Smooth muscle cell (in vitro differentiated cells): Measurements from ENCODE around the gene HOXC4. TPM values are rescaled to one million over a fixed set of nuclear protein-coding genes. Genes with fewer than 3 reads are reported as not detected.

Source experiments
- DNase-seq: peaks from one replicate; lab custom pipeline; 2025; ENCODE audit not compliant: unreplicated experiment; lab: John Stamatoyannopoulos, UW
- H2AFZ ChIP-seq: fragments of 200-600 bp; sonication (generic); 2 replicates; pipeline ENCODE4 v1.6.0; 2016; ENCODE audit warnings: antibody characterized with exemption, low read depth, mild to moderate bottlenecking
- H3F3A ChIP-seq: fragments of 200-600 bp; sonication (generic); 2 replicates; pipeline ENCODE4 v1.6.0; 2017; ENCODE audit warnings: antibody characterized with exemption, low read depth
- H3K27ac ChIP-seq: fragments of 200-600 bp; sonication (generic); 2 replicates; pipeline ENCODE4 v1.5.1; 2016; ENCODE audit warnings: low read depth, mild to moderate bottlenecking
- H3K27me3 ChIP-seq: fragments of 200-600 bp; sonication (generic); 2 replicates; pipeline ENCODE4 v1.6.1; 2016; ENCODE audit warnings: low read depth, mild to moderate bottlenecking
- H3K36me3 ChIP-seq: fragments of 200-600 bp; sonication (generic); 2 replicates; pipeline ENCODE4 v1.5.1; 2016; ENCODE audit warnings: low read depth
- H3K4me1 ChIP-seq: fragments of 200-600 bp; sonication (generic); 2 replicates; pipeline ENCODE4 v1.5.1; 2016; ENCODE audit warnings: low read depth
- H3K4me2 ChIP-seq: fragments of 200-600 bp; sonication (generic); 2 replicates; pipeline ENCODE4 v1.6.0; 2016; ENCODE audit warnings: mild to moderate bottlenecking
- H3K4me3 ChIP-seq: fragments of 200-600 bp; sonication (generic); 2 replicates; pipeline ENCODE4 v1.5.1; 2016; ENCODE audit warnings: mild to moderate bottlenecking
- H3K79me2 ChIP-seq: fragments of 200-600 bp; sonication (generic); 2 replicates; pipeline ENCODE4 v1.6.0; 2016; ENCODE audit warnings: low read depth, mild to moderate bottlenecking
- H3K9ac ChIP-seq: fragments of 200-600 bp; sonication (generic); 2 replicates; pipeline ENCODE4 v1.6.0; 2016; ENCODE audit warnings: low read depth
- H3K9me3 ChIP-seq: fragments of 200-600 bp; sonication (generic); replicated peaks from 2 replicates; pipeline ENCODE4 v1.5.1; 2016; ENCODE audit warnings: low read depth
- H4K20me1 ChIP-seq: fragments of 200-600 bp; sonication (generic); 2 replicates; pipeline ENCODE4 v1.6.0; 2016; ENCODE audit warnings: low read depth
- WGBS: methylation state at CpG from one replicate; pipeline ENCODE4 v1.1.7; 2016; ENCODE audit warnings: low lambda C conversion rate; 5-methylcytosine and 5-hydroxymethylcytosine counted together
- polyA plus RNA-seq: library from polyadenylated mRNA; unstranded; fragments of >200 nt; fragmentation: Nextera tagmentation; extraction: Ambion mirVana; gene quantifications from 2 replicates; pipeline ENCODE4 v1.2.1, GENCODE V29; 2016
- total RNA-seq: library from RNA; depleted of rRNA; stranded (reverse); fragments of >200 nt; gene quantifications from 2 replicates; pipeline ENCODE4 v1.2.3, GENCODE V29; 2014
- TF ChIP-seq, protein P1 (sequence below): fragments of 200-600 bp; sonication (generic); IDR thresholded peaks from 2 replicates; pipeline ENCODE4 v1.5.1; 2017; ENCODE audit warnings: borderline replicate concordance, mild to moderate bottlenecking, antibody characterized with exemption; ENCODE audit not compliant: insufficient read depth, poor library complexity, severe bottlenecking

The HOXC4 gene
- total and polyA plus RNA-seq, 2 experiments from 2014 or later, result 0.49 to 1.2 TPM

DNA sequence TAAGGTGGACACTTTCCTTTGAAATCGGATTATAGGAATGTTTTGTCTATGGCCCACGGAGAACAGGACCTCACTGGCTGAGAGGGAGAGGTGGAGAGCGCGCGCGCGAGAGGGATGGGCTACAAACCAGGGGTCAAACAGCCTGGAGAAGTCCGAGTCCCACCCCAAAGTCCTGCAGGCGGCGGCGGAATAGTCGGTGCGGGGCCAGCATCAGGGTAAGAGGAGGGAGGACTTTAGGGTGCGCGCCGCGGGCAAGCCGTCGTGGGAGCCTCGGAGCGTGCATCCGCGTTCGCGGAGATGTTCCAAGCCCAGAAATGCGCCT lies 48.1 kb upstream of the HOXC4 start:
- H3K4me1 ChIP-seq, result peaks cover under 1% of the 10 kb centered on the region
- H3F3A ChIP-seq, result no peaks in the 10 kb centered on the region
- WGBS, result 14% methylated on average over 26 of the region's 26 CpGs
- H3K4me3 ChIP-seq, result peak overlapping the region; percentile 46
- DNase-seq, result no peak
- peak overlapping the region; percentile 84 for H3K4me2 ChIP-seq
- peaks cover 98% of the 10 kb centered on the region for H3K27me3 ChIP-seq
- TF ChIP-seq, protein P1, sequence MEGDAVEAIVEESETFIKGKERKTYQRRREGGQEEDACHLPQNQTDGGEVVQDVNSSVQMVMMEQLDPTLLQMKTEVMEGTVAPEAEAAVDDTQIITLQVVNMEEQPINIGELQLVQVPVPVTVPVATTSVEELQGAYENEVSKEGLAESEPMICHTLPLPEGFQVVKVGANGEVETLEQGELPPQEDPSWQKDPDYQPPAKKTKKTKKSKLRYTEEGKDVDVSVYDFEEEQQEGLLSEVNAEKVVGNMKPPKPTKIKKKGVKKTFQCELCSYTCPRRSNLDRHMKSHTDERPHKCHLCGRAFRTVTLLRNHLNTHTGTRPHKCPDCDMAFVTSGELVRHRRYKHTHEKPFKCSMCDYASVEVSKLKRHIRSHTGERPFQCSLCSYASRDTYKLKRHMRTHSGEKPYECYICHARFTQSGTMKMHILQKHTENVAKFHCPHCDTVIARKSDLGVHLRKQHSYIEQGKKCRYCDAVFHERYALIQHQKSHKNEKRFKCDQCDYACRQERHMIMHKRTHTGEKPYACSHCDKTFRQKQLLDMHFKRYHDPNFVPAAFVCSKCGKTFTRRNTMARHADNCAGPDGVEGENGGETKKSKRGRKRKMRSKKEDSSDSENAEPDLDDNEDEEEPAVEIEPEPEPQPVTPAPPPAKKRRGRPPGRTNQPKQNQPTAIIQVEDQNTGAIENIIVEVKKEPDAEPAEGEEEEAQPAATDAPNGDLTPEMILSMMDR, result no peak
- H3K36me3 ChIP-seq, result no peaks in the 10 kb centered on the region
- no peaks in the 10 kb centered on the region for H4K20me1 ChIP-seq
- no peaks in the 10 kb centered on the region for H3K9me3 ChIP-seq
- no peak overlapping the region for H2AFZ ChIP-seq
- H3K27ac ChIP-seq, result no peak overlapping the region
- no peak overlapping the region for H3K9ac ChIP-seq
- no peaks in the 10 kb centered on the region for H3K79me2 ChIP-seq

DNA sequence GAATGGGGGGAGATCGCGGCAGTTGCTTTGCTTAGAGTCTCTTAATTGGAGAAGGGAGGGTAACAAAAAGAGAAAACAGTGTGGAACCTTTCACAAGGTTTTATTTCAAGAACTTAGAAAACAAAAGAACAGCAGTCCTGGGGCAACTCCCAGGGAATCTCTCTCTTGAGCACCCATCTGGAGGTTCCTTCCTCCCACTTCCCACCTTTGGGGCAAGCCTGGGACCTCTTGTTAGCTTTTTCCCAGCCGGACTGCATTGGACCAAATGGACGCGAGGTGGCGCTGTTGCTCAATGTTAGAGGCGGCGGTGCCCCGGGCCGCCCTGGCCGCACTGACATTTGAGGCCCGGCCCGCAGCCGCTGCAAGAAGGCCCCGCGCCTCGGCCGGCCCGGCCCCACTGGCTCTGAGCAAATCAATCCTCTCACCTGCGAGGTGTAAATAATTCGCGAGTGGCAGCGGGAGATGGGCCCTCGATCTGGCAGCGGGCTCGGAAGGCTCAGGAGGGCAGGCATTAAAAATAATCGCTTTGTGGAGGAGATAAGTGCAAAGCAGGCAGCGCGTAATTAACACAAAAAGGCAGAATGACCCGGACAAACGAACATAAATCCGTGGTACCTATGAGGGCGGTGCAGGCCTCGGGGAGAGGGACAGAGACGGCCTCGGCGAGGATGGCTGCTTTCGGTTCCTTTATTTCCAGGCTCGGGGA lies 47.6 kb upstream of the HOXC4 start:
- Histone ChIP-seq H2AFZ (peak overlapping the region; percentile 82), H3K9ac (no peak overlapping the region), H3K4me2 (peak overlapping the region; percentile 84), H4K20me1 (no peaks in the 10 kb centered on the region), H3K79me2 (no peaks in the 10 kb centered on the region), H3K9me3 (no peaks in the 10 kb centered on the region), H3K27me3 (peaks cover 98% of the 10 kb centered on the region), H3F3A (no peaks in the 10 kb centered on the region), H3K4me1 (no peaks in the 10 kb centered on the region), H3K4me3 (peak overlapping the region; percentile 46), H3K27ac (no peak overlapping the region), H3K36me3 (no peaks in the 10 kb centered on the region)
- WGBS, result 9% methylated on average over 39 of the region's 39 CpGs
- TF ChIP-seq, protein P1, result peak; percentile 94
- DNase-seq, result peak; percentile 71

DNA sequence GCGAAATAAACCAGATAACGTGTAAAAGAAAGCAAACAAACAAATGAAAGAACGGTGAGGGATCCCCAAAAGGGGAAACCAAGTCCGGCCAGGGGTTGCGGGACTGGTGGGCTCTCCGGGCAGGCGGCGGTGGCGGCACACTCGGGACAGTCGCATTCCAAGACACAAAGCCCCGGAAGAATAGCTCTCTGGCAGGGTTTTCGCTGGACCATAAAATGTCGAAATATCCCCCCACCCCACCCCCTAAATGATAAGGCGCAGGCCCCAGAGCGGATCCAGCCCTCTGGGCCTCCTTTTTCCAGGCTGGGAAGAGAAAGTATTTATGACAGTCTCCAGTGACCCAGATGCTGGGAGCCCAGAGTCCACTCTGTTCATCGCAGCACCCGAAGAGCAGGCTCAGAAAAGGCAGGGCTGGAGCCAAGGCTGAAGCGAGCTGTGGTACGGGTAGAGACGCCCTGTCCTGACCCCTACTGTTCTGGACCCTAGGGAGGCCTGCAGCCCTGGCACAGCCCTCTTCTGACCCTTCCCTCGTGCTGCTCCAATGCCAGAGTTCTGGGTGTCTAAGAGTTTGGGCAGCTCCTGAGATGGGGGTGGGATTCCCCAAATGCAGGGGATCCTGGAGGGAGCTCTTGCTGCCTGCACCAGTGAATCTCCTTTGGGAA lies 46.9 kb upstream of the HOXC4 start:
- H4K20me1 ChIP-seq, result no peaks in the 10 kb centered on the region
- no peaks in the 10 kb centered on the region for H3K4me1 ChIP-seq
- H3K9ac ChIP-seq, result no peak overlapping the region
- peak overlapping the region; percentile 82 for H2AFZ ChIP-seq
- TF ChIP-seq, protein P1, result no peak
- H3K4me2 ChIP-seq, result peak overlapping the region; percentile 84
- H3K79me2 ChIP-seq, result no peaks in the 10 kb centered on the region
- H3K4me3 ChIP-seq, result peak overlapping the region; percentile 46
- H3K27ac ChIP-seq, result no peak overlapping the region
- no peaks in the 10 kb centered on the region for H3K9me3 ChIP-seq
- H3K27me3 ChIP-seq, result peaks cover 98% of the 10 kb centered on the region
- H3F3A ChIP-seq, result no peaks in the 10 kb centered on the region
- no peaks in the 10 kb centered on the region for H3K36me3 ChIP-seq
- DNase-seq, result no peak
- WGBS, result 32% methylated on average over 22 of the region's 22 CpGs
